ENCODE data around the gene ISCU.

GRCh38 chr12:108618079-108618952 lies 55.9 kb downstream of the ISCU start:
- no peak for TF ChIP-seq POLR2A (IDR thresholded peaks at IDR 0.05; ENCODE audit: low read length)
- no peak for TF ChIP-seq GATA1 (IDR thresholded peaks at IDR 0.05; ENCODE audit: low read depth, low read length)

Measured in erythroblast (primary cell).